ENCODE measurements around the gene TAOK2.
"Not testable (repeated sequence)": the region's sequence is repeated elsewhere in the genome, so short reads cannot be mapped to it uniquely, and the experiment has no call there.

TAOK2 gene

GRCh38 chr16:30010844-30011713 lies 37.4 kb downstream of the TAOK2 start, which contains the start of gene DOC2A:
DOC2A (minus strand) TSS chr16:30011027; CDS start chr16:30010222, 805 bp downstream.
- Histone ChIP-seq H3K27ac (ENCODE audit: low read depth, low read length) (no peak within 1 kb of the TSS), H3K79me1 (ENCODE audit: low read length) (no peaks in the 10 kb centered on the region), H3K4me1 (ENCODE audit: control insufficient read depth, low read depth, low read length) (no peaks in the 10 kb centered on the region), H3K18ac (ENCODE audit: low read length) (no peak within 1 kb of the TSS), H3K4me2 (ENCODE audit: low read length) (peak within 1 kb of the TSS; percentile 95), H3K36me3 (ENCODE audit: control insufficient read depth, insufficient read depth, low read length) (no peaks in the 10 kb centered on the region), H2BK5ac (ENCODE audit: low read length) (no peak within 1 kb of the TSS), H3K23ac (ENCODE audit: low read length) (peak within 1 kb of the TSS; percentile 80), H2BK120ac (ENCODE audit: low read depth, low read length) (no peak within 1 kb of the TSS), H4K5ac (ENCODE audit: low read length) (no peak within 1 kb of the TSS), H3K56ac (ENCODE audit: low read length) (peak within 1 kb of the TSS; percentile 79), H3K9ac (ENCODE audit: low read length) (peak within 1 kb of the TSS; percentile 48), H2BK15ac (replicated peaks; ENCODE audit: low read depth) (no peak within 1 kb of the TSS), H3K4ac (ENCODE audit: low read depth, low read length) (no peak within 1 kb of the TSS), H3K79me2 (ENCODE audit: control insufficient read depth, insufficient read depth, low read length) (no peaks in the 10 kb centered on the region), H2AK5ac (ENCODE audit: low read length) (no peak within 1 kb of the TSS), H4K8ac (ENCODE audit: low read depth, low read length) (no peak within 1 kb of the TSS), H3K27me3 (ENCODE audit: insufficient read depth, low read length, poor library complexity) (no peaks in the 10 kb centered on the region), H3K4me3 (ENCODE audit: low read length) (peak within 1 kb of the TSS; percentile 51)
- peak; percentile 60 for DNase-seq
- no CpG with 5 or more reads among the region's 99 CpGs for WGBS (ENCODE audit: extremely low coverage, insufficient coverage, low lambda C conversion rate)

- Histone ChIP-seq H3K79me1 (ENCODE audit: low read length) (no peaks in the 10 kb centered on the region), H3K56ac (ENCODE audit: low read length) (peak overlapping the region; percentile 42), H3K4me1 (ENCODE audit: control insufficient read depth, low read depth, low read length) (no peaks in the 10 kb centered on the region), H3K4me2 (ENCODE audit: low read length) (peak overlapping the region; percentile 73), H3K36me3 (ENCODE audit: control insufficient read depth, insufficient read depth, low read length) (no peaks in the 10 kb centered on the region), H2AK5ac (ENCODE audit: low read length) (no peak overlapping the region), H3K23ac (ENCODE audit: low read length) (no peak overlapping the region), H4K5ac (ENCODE audit: low read length) (no peak overlapping the region), H3K4ac (ENCODE audit: low read depth, low read length) (no peak overlapping the region), H3K18ac (ENCODE audit: low read length) (no peak overlapping the region), H4K8ac (ENCODE audit: low read depth, low read length) (no peak overlapping the region), H2BK15ac (replicated peaks; ENCODE audit: low read depth) (no peak overlapping the region), H3K4me3 (ENCODE audit: low read length) (no peak overlapping the region), H3K79me2 (ENCODE audit: control insufficient read depth, insufficient read depth, low read length) (no peaks in the 10 kb centered on the region), H3K27ac (ENCODE audit: low read depth, low read length) (no peak overlapping the region), H3K9ac (ENCODE audit: low read length) (no peak overlapping the region), H2BK5ac (ENCODE audit: low read length) (no peak overlapping the region), H3K27me3 (ENCODE audit: insufficient read depth, low read length, poor library complexity) (no peaks in the 10 kb centered on the region), H2BK120ac (ENCODE audit: low read depth, low read length) (no peak overlapping the region)
- WGBS (ENCODE audit: extremely low coverage, insufficient coverage, low lambda C conversion rate) = no CpG with 5 or more reads among the region's 31 CpGs
- no peak for DNase-seq
These were observed 38.2 kb downstream of the TAOK2 start for GRCh38 chr16:30011714-30012504.

GRCh38 chr16:30012598-30012997 lies 38.9 kb downstream of the TAOK2 start:
- H2AK5ac ChIP-seq (ENCODE audit: low read length); H3K9ac ChIP-seq (ENCODE audit: low read length); H3K79me1 ChIP-seq (ENCODE audit: low read length); H4K5ac ChIP-seq (ENCODE audit: low read length); H3K56ac ChIP-seq (ENCODE audit: low read length); H4K8ac ChIP-seq (ENCODE audit: low read depth, low read length); H3K4me2 ChIP-seq (ENCODE audit: low read length); H3K4me3 ChIP-seq (ENCODE audit: low read length); H3K18ac ChIP-seq (ENCODE audit: low read length); H3K4me1 ChIP-seq (ENCODE audit: control insufficient read depth, low read depth, low read length); H3K23ac ChIP-seq (ENCODE audit: low read length); H2BK120ac ChIP-seq (ENCODE audit: low read depth, low read length); H3K27me3 ChIP-seq (ENCODE audit: insufficient read depth, low read length, poor library complexity); H3K79me2 ChIP-seq (ENCODE audit: control insufficient read depth, insufficient read depth, low read length); H2BK5ac ChIP-seq (ENCODE audit: low read length); H3K27ac ChIP-seq (ENCODE audit: low read depth, low read length); DNase-seq; H3K36me3 ChIP-seq (ENCODE audit: control insufficient read depth, insufficient read depth, low read length); H2BK15ac ChIP-seq (replicated peaks; ENCODE audit: low read depth); H3K4ac ChIP-seq (ENCODE audit: low read depth, low read length): not testable (repeated sequence)
- no CpG with 5 or more reads among the region's 14 CpGs for WGBS (ENCODE audit: extremely low coverage, insufficient coverage, low lambda C conversion rate)

- not testable (repeated sequence) for DNase-seq
These were observed 41.8 kb downstream of the TAOK2 start for GRCh38 chr16:30015450-30015849.

GRCh38 chr16:30016555-30017276 lies 43.0 kb downstream of the TAOK2 start:
- no CpG with 5 or more reads among the region's 8 CpGs for WGBS (ENCODE audit: extremely low coverage, insufficient coverage, low lambda C conversion rate)
- Histone ChIP-seq H3K27ac (ENCODE audit: low read depth, low read length) (no peak overlapping the region), H2BK5ac (ENCODE audit: low read length) (no peak overlapping the region), H3K9ac (ENCODE audit: low read length) (no peak overlapping the region), H3K4me2 (ENCODE audit: low read length) (no peak overlapping the region), H3K23ac (ENCODE audit: low read length) (no peak overlapping the region), H3K79me1 (ENCODE audit: low read length) (no peaks in the 10 kb centered on the region), H3K4me3 (ENCODE audit: low read length) (no peak overlapping the region), H3K18ac (ENCODE audit: low read length) (no peak overlapping the region), H3K4ac (ENCODE audit: low read depth, low read length) (no peak overlapping the region), H2AK5ac (ENCODE audit: low read length) (no peak overlapping the region), H4K8ac (ENCODE audit: low read depth, low read length) (no peak overlapping the region), H3K27me3 (ENCODE audit: insufficient read depth, low read length, poor library complexity) (no peaks in the 10 kb centered on the region), H2BK120ac (ENCODE audit: low read depth, low read length) (no peak overlapping the region), H3K56ac (ENCODE audit: low read length) (no peak overlapping the region), H2BK15ac (replicated peaks; ENCODE audit: low read depth) (no peak overlapping the region), H3K36me3 (ENCODE audit: control insufficient read depth, insufficient read depth, low read length) (no peaks in the 10 kb centered on the region), H4K5ac (ENCODE audit: low read length) (no peak overlapping the region), H3K4me1 (ENCODE audit: control insufficient read depth, low read depth, low read length) (no peaks in the 10 kb centered on the region), H3K79me2 (ENCODE audit: control insufficient read depth, insufficient read depth, low read length) (no peaks in the 10 kb centered on the region)
- no peak for DNase-seq

More at GRCh38 chr16:30015450-30015849, 41.8 kb downstream of the TAOK2 start:
- WGBS (ENCODE audit: extremely low coverage, insufficient coverage, low lambda C conversion rate) = no CpG with 5 or more reads among the region's 7 CpGs
- not testable (repeated sequence) for H3K4me3 ChIP-seq (ENCODE audit: low read length); H3K27me3 ChIP-seq (ENCODE audit: insufficient read depth, low read length, poor library complexity); H3K18ac ChIP-seq (ENCODE audit: low read length); H2BK120ac ChIP-seq (ENCODE audit: low read depth, low read length); H3K79me1 ChIP-seq (ENCODE audit: low read length); H2AK5ac ChIP-seq (ENCODE audit: low read length); H3K79me2 ChIP-seq (ENCODE audit: control insufficient read depth, insufficient read depth, low read length); H3K4me2 ChIP-seq (ENCODE audit: low read length); H2BK5ac ChIP-seq (ENCODE audit: low read length); H4K8ac ChIP-seq (ENCODE audit: low read depth, low read length); H3K36me3 ChIP-seq (ENCODE audit: control insufficient read depth, insufficient read depth, low read length); H3K56ac ChIP-seq (ENCODE audit: low read length); H3K27ac ChIP-seq (ENCODE audit: low read depth, low read length); H3K4ac ChIP-seq (ENCODE audit: low read depth, low read length); H3K4me1 ChIP-seq (ENCODE audit: control insufficient read depth, low read depth, low read length); H3K9ac ChIP-seq (ENCODE audit: low read length); H2BK15ac ChIP-seq (replicated peaks; ENCODE audit: low read depth); H4K5ac ChIP-seq (ENCODE audit: low read length); H3K23ac ChIP-seq (ENCODE audit: low read length)

Data from mesendoderm (in vitro differentiated cells).